ENCODE data around the gene MILR1. TPM values are rescaled to one million over a fixed set of nuclear protein-coding genes. Genes with fewer than 3 reads are reported as not detected.

Gene MILR1, protein sequence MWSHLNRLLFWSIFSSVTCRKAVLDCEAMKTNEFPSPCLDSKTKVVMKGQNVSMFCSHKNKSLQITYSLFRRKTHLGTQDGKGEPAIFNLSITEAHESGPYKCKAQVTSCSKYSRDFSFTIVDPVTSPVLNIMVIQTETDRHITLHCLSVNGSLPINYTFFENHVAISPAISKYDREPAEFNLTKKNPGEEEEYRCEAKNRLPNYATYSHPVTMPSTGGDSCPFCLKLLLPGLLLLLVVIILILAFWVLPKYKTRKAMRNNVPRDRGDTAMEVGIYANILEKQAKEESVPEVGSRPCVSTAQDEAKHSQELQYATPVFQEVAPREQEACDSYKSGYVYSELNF
- total RNA-seq (1 to 10 TPM; 2.5 to 3.8 TPM), polyA plus RNA-seq (1 to 10 TPM; 1.2 to 1.4 TPM)

GRCh38 chr17:64448665-64449512 is at the start of gene MILR1:
Gene MILR1 (plus strand): TSS chr17:64449115. CDS start chr17:64449169, 54 bp downstream.
- WGBS: 50% methylated on average over 10 of the region's 10 CpGs
- Histone ChIP-seq H3K36me3 (ENCODE audit: control insufficient read depth in 4 of 4, insufficient read depth in 3 of 4, low read depth in 1 of 4, low read length in 3 of 4) (no peaks in the 10 kb centered on the region), H3K9me3 (ENCODE audit: control insufficient read depth in 4 of 4, low read length in 3 of 4) (no peaks in the 10 kb centered on the region), H3K27me3 (ENCODE audit: control insufficient read depth in 4 of 4, insufficient read depth in 4 of 4, low read length in 3 of 4) (no peaks in the 10 kb centered on the region), H3K9ac (ENCODE audit: low read depth in 1 of 2, low read length in 2 of 2) (no peak within 1 kb of the TSS), H3K4me3 (ENCODE audit: low read depth in 1 of 3, low read length in 3 of 3) (no peak within 1 kb of the TSS), H3K4me1 (ENCODE audit: control insufficient read depth in 4 of 4, insufficient read depth in 4 of 4, low read length in 3 of 4) (no peaks in the 10 kb centered on the region), H3K27ac (ENCODE audit: low read depth in 1 of 2, low read length in 2 of 2) (peak within 1 kb of the TSS; percentile 20 to 54)
- DNase-seq (ENCODE audit: low spot score): no peak
- TF ChIP-seq FOXA2 (IDR thresholded peaks at IDR 0.05) (no peak), YY1 (IDR thresholded peaks at IDR 0.05) (peak; percentile 15), HNF4G (IDR thresholded peaks at IDR 0.05) (no peak), EGR1 (IDR thresholded peaks at IDR 0.05; ENCODE audit: low read depth in 2 of 2) (no peak), TAF1 (conservative IDR thresholded peaks at IDR 0.05) (no peak), FOXA1 (IDR thresholded peaks at IDR 0.05) (no peak), NR2F2 (IDR thresholded peaks at IDR 0.05) (no peak), GABPA (IDR thresholded peaks at IDR 0.05 in 1 of 2, conservative IDR thresholded peaks at IDR 0.05 in 1 of 2) (no peak), CTCF (IDR thresholded peaks at IDR 0.05; ENCODE audit: low read depth, low read length, missing input control) (no peak), JUND (IDR thresholded peaks at IDR 0.05) (peak; percentile 22 to 46), RXRA (IDR thresholded peaks at IDR 0.05) (no peak), RAD21 (IDR thresholded peaks at IDR 0.05) (no peak), SP1 (IDR thresholded peaks at IDR 0.05) (no peak), HNF4A (conservative IDR thresholded peaks at IDR 0.05) (no peak)
- TF ChIP-seq, protein P1, sequence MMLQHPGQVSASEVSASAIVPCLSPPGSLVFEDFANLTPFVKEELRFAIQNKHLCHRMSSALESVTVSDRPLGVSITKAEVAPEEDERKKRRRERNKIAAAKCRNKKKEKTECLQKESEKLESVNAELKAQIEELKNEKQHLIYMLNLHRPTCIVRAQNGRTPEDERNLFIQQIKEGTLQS (IDR thresholded peaks at IDR 0.05): no peak
- TF ChIP-seq, protein P2, sequence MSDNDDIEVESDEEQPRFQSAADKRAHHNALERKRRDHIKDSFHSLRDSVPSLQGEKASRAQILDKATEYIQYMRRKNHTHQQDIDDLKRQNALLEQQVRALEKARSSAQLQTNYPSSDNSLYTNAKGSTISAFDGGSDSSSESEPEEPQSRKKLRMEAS (IDR thresholded peaks at IDR 0.05): no peak
- TF ChIP-seq, protein P3, sequence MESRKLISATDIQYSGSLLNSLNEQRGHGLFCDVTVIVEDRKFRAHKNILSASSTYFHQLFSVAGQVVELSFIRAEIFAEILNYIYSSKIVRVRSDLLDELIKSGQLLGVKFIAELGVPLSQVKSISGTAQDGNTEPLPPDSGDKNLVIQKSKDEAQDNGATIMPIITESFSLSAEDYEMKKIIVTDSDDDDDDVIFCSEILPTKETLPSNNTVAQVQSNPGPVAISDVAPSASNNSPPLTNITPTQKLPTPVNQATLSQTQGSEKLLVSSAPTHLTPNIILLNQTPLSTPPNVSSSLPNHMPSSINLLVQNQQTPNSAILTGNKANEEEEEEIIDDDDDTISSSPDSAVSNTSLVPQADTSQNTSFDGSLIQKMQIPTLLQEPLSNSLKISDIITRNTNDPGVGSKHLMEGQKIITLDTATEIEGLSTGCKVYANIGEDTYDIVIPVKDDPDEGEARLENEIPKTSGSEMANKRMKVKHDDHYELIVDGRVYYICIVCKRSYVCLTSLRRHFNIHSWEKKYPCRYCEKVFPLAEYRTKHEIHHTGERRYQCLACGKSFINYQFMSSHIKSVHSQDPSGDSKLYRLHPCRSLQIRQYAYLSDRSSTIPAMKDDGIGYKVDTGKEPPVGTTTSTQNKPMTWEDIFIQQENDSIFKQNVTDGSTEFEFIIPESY (IDR thresholded peaks at IDR 0.05): no peak

DNA sequence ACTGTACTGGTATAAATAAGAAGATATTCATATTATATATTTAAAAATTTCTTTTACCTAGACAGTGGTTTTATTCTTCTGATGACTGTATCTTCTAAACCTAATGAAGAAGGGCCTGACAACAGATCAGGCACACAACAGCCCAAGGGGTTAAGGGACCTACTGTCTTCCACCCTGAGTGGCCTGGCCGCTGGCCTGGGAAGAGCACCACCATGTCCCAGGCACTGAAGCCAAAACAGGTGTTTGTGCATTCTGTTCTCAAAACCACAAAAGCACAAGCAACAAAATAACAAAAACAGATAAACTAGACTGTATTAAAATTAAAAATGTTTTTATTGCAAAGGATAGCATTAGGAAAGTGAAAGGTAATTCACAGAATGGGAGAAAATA is 49.2 kb upstream of the MILR1 start:
- H3K36me3 ChIP-seq (ENCODE audit: control insufficient read depth in 4 of 4, insufficient read depth in 3 of 4, low read depth in 1 of 4, low read length in 3 of 4): no peaks in the 10 kb centered on the region
- no peak for DNase-seq (ENCODE audit: low spot score)
- H3K27ac ChIP-seq (ENCODE audit: low read depth in 1 of 2, low read length in 2 of 2): no peak overlapping the region
- H3K27me3 ChIP-seq (ENCODE audit: control insufficient read depth in 4 of 4, insufficient read depth in 4 of 4, low read length in 3 of 4): no peaks in the 10 kb centered on the region
- TF ChIP-seq YY1 (IDR thresholded peaks at IDR 0.05) (no peak), EGR1 (IDR thresholded peaks at IDR 0.05; ENCODE audit: low read depth in 2 of 2) (no peak), RXRA (IDR thresholded peaks at IDR 0.05) (no peak), SP1 (IDR thresholded peaks at IDR 0.05) (no peak)
- TF ChIP-seq, protein P2 (IDR thresholded peaks at IDR 0.05): no peak
- H3K4me3 ChIP-seq (ENCODE audit: low read depth in 1 of 3, low read length in 3 of 3): no peak overlapping the region
- 95% methylated on average over 1 of the region's 1 CpG for WGBS
- no peaks in the 10 kb centered on the region for H3K9me3 ChIP-seq (ENCODE audit: control insufficient read depth in 4 of 4, low read length in 3 of 4)
- no peak overlapping the region for H3K9ac ChIP-seq (ENCODE audit: low read depth in 1 of 2, low read length in 2 of 2)
- H3K4me1 ChIP-seq (ENCODE audit: control insufficient read depth in 4 of 4, insufficient read depth in 4 of 4, low read length in 3 of 4): no peaks in the 10 kb centered on the region

Measured in liver (tissue), 9 donors.